Endothelial cell (in vitro differentiated cells): ENCODE results near the gene PRSS53. TPM values are rescaled to one million over a fixed set of nuclear protein-coding genes. Genes with fewer than 3 reads are reported as not detected.

Experiments used
- DNase-seq: peaks from one replicate; pipeline ENCODE4 v3.0.0; 2021; ENCODE audit warnings: low spot score
- H3K27ac Mint-ChIP-seq: one replicate; pipeline ENCODE4 v1.8.0; 2021; ENCODE audit warnings: mixed read lengths, inconsistent platforms; ENCODE audit not compliant: unreplicated experiment
- H3K27me3 Mint-ChIP-seq: one replicate; pipeline ENCODE4 v1.8.0; 2021; ENCODE audit warnings: mild to moderate bottlenecking, moderate library complexity, mixed read lengths, inconsistent platforms; ENCODE audit not compliant: unreplicated experiment
- H3K36me3 Mint-ChIP-seq: one replicate; pipeline ENCODE4 v1.8.0; 2021; ENCODE audit warnings: mild to moderate bottlenecking, low read depth, mixed read lengths, inconsistent platforms; ENCODE audit not compliant: unreplicated experiment
- H3K4me1 Mint-ChIP-seq: one replicate; pipeline ENCODE4 v1.8.0; 2021; ENCODE audit warnings: mild to moderate bottlenecking, mixed read lengths, inconsistent platforms; ENCODE audit not compliant: unreplicated experiment
- H3K4me3 Mint-ChIP-seq: one replicate; pipeline ENCODE4 v1.8.0; 2021; ENCODE audit warnings: mild to moderate bottlenecking, mixed read lengths, inconsistent platforms; ENCODE audit not compliant: unreplicated experiment
- H3K9me3 Mint-ChIP-seq: one replicate; pipeline ENCODE4 v1.8.0; 2021; ENCODE audit warnings: mixed read lengths, inconsistent platforms; ENCODE audit not compliant: unreplicated experiment
- total RNA-seq: library from RNA; stranded (reverse); fragmentation: NEBNext Ultra II Directional; extraction: Animal tissue kit (Norgen Biotek cat#: 25700); gene quantifications from one replicate; pipeline ENCODE4 v1.2.1, GENCODE V29; 2021; ENCODE audit not compliant: unreplicated experiment
- TF ChIP-seq, protein P1 (sequence below): fragments of 200-600 bp; sonication (generic); IDR thresholded peaks from one replicate; pipeline ENCODE4 v1.5.0; 2021; ENCODE audit warnings: antibody characterized with exemption; ENCODE audit not compliant: unreplicated experiment

PRSS53 gene
- total RNA-seq, 1 donor from 2014 or later, result 1.8 TPM

DNA sequence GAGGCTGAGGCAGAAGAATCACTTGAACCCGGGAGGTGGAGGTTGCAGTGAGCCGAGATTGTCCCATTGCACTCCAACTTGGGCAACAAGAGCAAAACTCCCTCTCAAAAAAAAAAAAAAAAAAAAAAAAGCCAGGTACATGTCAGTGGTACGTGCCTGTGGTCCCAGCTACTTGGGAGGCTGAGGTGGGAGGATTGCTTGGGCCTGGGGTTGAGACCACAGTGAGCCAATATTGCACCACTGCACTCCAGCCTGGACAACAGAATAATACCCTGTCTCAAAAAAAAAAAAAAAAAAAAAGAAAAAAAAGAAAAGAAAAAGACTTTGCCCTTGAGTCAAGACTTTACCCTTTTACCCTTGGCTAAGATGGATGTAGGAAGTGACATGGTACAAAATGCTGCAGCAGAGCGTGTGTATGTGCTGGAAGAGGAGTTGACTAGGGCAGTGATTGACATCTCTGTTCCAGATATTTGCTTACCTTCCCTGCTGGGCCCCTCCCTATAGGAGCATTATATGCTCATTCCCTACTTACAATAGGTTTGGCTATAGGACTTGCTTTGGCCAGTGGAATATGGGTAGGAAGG lies 44.8 kb downstream of the PRSS53 start:
- Mint-ChIP-seq H3K9me3 (no peaks in the 10 kb centered on the region), H3K27ac (no peak overlapping the region), H3K36me3 (peaks cover 15% of the 10 kb centered on the region), H3K27me3 (peaks cover 7% of the 10 kb centered on the region), H3K4me3 (no peak overlapping the region), H3K4me1 (no peaks in the 10 kb centered on the region)
- DNase-seq, result no peak
- TF ChIP-seq, protein P1, sequence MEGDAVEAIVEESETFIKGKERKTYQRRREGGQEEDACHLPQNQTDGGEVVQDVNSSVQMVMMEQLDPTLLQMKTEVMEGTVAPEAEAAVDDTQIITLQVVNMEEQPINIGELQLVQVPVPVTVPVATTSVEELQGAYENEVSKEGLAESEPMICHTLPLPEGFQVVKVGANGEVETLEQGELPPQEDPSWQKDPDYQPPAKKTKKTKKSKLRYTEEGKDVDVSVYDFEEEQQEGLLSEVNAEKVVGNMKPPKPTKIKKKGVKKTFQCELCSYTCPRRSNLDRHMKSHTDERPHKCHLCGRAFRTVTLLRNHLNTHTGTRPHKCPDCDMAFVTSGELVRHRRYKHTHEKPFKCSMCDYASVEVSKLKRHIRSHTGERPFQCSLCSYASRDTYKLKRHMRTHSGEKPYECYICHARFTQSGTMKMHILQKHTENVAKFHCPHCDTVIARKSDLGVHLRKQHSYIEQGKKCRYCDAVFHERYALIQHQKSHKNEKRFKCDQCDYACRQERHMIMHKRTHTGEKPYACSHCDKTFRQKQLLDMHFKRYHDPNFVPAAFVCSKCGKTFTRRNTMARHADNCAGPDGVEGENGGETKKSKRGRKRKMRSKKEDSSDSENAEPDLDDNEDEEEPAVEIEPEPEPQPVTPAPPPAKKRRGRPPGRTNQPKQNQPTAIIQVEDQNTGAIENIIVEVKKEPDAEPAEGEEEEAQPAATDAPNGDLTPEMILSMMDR, result no peak

DNA sequence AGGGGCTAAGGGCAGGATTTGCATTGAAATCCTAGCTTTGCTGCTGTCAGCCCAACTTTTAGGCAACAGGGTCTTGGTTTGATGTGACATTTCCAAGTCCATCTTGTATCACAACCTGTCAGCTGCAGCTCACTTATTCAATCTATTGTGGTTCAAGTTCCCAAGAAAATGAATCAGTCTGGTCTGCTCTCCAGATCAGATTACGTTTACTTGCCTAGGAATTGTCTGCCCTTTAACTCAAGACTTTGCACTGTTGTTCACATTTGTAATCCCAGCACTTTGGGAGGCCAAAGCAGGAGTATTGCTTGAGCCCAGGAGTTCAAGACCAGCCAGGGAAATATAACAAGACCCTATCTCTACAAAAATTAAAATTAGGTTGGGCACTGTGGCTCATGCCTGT lies 45.4 kb downstream of the PRSS53 start:
- H3K27ac Mint-ChIP-seq, result no peak overlapping the region
- no peaks in the 10 kb centered on the region for H3K4me1 Mint-ChIP-seq
- H3K9me3 Mint-ChIP-seq, result no peaks in the 10 kb centered on the region
- H3K4me3 Mint-ChIP-seq, result no peak overlapping the region
- DNase-seq, result no peak
- peaks cover 21% of the 10 kb centered on the region for H3K36me3 Mint-ChIP-seq
- peaks cover 8% of the 10 kb centered on the region for H3K27me3 Mint-ChIP-seq
- TF ChIP-seq, protein P1, result no peak

DNA sequence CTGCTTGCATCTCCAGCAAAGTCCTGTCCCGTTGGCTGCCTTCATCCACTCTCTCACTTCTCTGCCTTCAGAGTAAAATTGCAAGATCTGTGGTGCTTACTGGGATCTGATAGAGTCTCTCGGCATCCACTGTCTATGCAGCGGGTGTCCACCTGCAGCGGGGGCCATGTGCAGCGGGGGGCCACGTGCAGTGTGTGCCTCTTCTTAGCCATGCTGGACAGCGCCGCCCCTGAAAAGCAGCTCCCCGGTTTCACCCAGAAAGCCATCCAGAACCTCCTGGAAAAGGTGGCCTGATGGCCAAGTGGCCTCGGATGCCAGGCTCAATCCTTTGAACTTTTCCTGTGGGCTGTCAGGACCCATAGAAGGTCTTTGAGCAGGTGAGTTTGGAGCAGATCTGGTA lies 45.9 kb downstream of the PRSS53 start:
- Mint-ChIP-seq H3K9me3 (no peaks in the 10 kb centered on the region), H3K27me3 (peaks cover 8% of the 10 kb centered on the region), H3K4me1 (no peaks in the 10 kb centered on the region), H3K27ac (no peak overlapping the region), H3K36me3 (peaks cover 22% of the 10 kb centered on the region), H3K4me3 (no peak overlapping the region)
- TF ChIP-seq, protein P1, result no peak
- DNase-seq, result no peak

DNA sequence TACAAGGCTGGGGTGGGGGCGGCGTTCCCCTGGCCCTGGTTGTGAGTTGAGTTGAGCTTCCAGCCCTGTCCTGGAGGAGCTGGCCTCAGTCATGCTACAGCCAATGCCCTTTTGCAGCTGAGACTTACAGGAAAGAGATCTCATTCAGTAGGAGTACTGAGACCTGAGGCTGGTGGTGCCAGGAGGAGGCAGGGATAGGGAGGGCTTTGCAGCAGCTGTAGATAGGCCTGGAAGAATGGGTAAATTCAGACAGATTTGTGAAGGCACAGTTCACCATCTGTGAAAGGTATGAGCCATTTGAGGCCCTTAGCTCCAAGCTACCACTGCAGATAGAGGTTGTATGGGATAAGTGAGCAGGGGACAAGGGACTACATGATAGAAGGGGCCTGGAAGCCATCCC lies 49.8 kb downstream of the PRSS53 start:
- peaks cover 35% of the 10 kb centered on the region for H3K36me3 Mint-ChIP-seq

DNA sequence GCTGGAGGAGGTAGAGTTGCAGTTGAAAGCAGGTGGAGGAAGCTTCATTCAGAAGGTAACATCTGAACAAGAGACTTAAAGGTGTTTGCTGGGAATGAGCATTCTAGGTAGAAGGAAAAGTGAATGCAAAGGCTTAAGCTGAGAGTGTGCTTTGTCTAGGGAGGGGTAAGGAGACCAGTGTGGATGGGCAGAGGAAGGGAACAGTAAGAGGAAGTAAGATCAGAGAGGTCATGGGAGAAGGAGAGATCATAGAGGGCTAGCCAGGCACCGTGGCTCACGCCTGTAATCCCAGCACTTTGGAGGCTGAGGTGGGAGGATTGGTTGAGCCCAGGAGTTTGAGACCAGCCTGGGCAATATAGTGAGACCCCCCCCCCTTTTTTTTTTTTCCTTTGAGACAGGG lies 52.1 kb downstream of the PRSS53 start:
- TF ChIP-seq, protein P1, result no peak
- Mint-ChIP-seq H3K27me3 (peaks cover 7% of the 10 kb centered on the region), H3K36me3 (peaks cover 28% of the 10 kb centered on the region), H3K4me1 (peaks cover 22% of the 10 kb centered on the region), H3K4me3 (peak overlapping the region; percentile 64), H3K9me3 (no peaks in the 10 kb centered on the region), H3K27ac (no peak overlapping the region)
- DNase-seq, result no peak

More for the DNA sequence above, 49.8 kb downstream of the PRSS53 start:
- TF ChIP-seq, protein P1, result no peak
- peaks cover 11% of the 10 kb centered on the region for H3K4me1 Mint-ChIP-seq
- H3K4me3 Mint-ChIP-seq, result no peak overlapping the region
- DNase-seq, result no peak
- no peaks in the 10 kb centered on the region for H3K9me3 Mint-ChIP-seq
- peaks cover 8% of the 10 kb centered on the region for H3K27me3 Mint-ChIP-seq
- H3K27ac Mint-ChIP-seq, result no peak overlapping the region
